Measurements from ENCODE around the gene FHDC1. TPM values are rescaled to one million over a fixed set of nuclear protein-coding genes. Genes with fewer than 3 reads are reported as not detected.

Gene FHDC1
- total RNA-seq, 4 donors from 2014 or later: 0.29 to 0.52 (median 0.45) TPM

- ATAC-seq: no peak
- in situ Hi-C loops (cut with MboI; ENCODE audit: low sequenced_read_pairs in 4 of 4) (no loop called here), intact Hi-C loops (cut with DNase I; ENCODE audit: low total_unique reads) (no loop called here)
Measured at GRCh38 chr4:152975380-152976211, 39.5 kb downstream of the FHDC1 start.

GRCh38 chr4:152976212-152976761, 40.2 kb downstream of the FHDC1 start:
- H3K27ac ChIP-seq: no peak overlapping the region
- in situ Hi-C loops (cut with MboI; ENCODE audit: low sequenced_read_pairs in 4 of 4) (no loop called here), intact Hi-C loops (cut with DNase I; ENCODE audit: low total_unique reads) (no loop called here)
- DNase-seq: no peak
- no peak overlapping the region for H3K4me3 ChIP-seq
- ATAC-seq: no peak
- no peaks in the 10 kb centered on the region for H3K4me1 ChIP-seq
- no peaks in the 10 kb centered on the region for H3K36me3 ChIP-seq
- TF ChIP-seq CTCF (IDR thresholded peaks at IDR 0.05 in 4 of 5, conservative IDR thresholded peaks at IDR 0.05 in 1 of 5) (no peak), POLR2A (IDR thresholded peaks at IDR 0.05) (no peak)
- H3K27me3 ChIP-seq: no peaks in the 10 kb centered on the region
- H3K9me3 ChIP-seq: no peaks in the 10 kb centered on the region

More at GRCh38 chr4:152975380-152976211, 39.5 kb downstream of the FHDC1 start:
- Histone ChIP-seq H3K36me3 (no peaks in the 10 kb centered on the region), H3K27me3 (no peaks in the 10 kb centered on the region), H3K4me1 (no peaks in the 10 kb centered on the region), H3K27ac (no peak overlapping the region), H3K4me3 (no peak overlapping the region), H3K9me3 (no peaks in the 10 kb centered on the region)
- TF ChIP-seq CTCF (IDR thresholded peaks at IDR 0.05 in 4 of 5, conservative IDR thresholded peaks at IDR 0.05 in 1 of 5) (no peak), POLR2A (IDR thresholded peaks at IDR 0.05) (no peak)
- DNase-seq: no peak

GRCh38 chr4:152979731-152980330, 43.7 kb downstream of the FHDC1 start:
- intact Hi-C loops (cut with DNase I; ENCODE audit: low total_unique reads): no loop called here
- DNase-seq (no peak), ATAC-seq (no peak)
- no peaks in the 10 kb centered on the region for H3K4me1 ChIP-seq
- no peak overlapping the region for H3K27ac ChIP-seq
- no peaks in the 10 kb centered on the region for H3K27me3 ChIP-seq
- no peaks in the 10 kb centered on the region for H3K9me3 ChIP-seq
- no peak overlapping the region for H3K4me3 ChIP-seq
- TF ChIP-seq POLR2A (IDR thresholded peaks at IDR 0.05) (no peak), CTCF (IDR thresholded peaks at IDR 0.05 in 4 of 5, conservative IDR thresholded peaks at IDR 0.05 in 1 of 5) (no peak)
- no peaks in the 10 kb centered on the region for H3K36me3 ChIP-seq
- in situ Hi-C loops (cut with MboI; ENCODE audit: low sequenced_read_pairs in 4 of 4): no loop called here

- in situ Hi-C loops (cut with MboI; ENCODE audit: low sequenced_read_pairs in 4 of 4): no loop called here
- Histone ChIP-seq H3K36me3 (no peaks in the 10 kb centered on the region), H3K27ac (no peak overlapping the region), H3K27me3 (no peaks in the 10 kb centered on the region), H3K4me3 (no peak overlapping the region), H3K4me1 (no peaks in the 10 kb centered on the region), H3K9me3 (no peaks in the 10 kb centered on the region)
- intact Hi-C loops (cut with DNase I; ENCODE audit: low total_unique reads): no loop called here
- TF ChIP-seq CTCF (IDR thresholded peaks at IDR 0.05 in 4 of 5, conservative IDR thresholded peaks at IDR 0.05 in 1 of 5) (no peak), POLR2A (IDR thresholded peaks at IDR 0.05) (no peak)
- ATAC-seq (no peak), DNase-seq (no peak)
Measured at GRCh38 chr4:152981278-152981677, 45.2 kb downstream of the FHDC1 start.

Measured in gastrocnemius medialis (tissue), 4 donors.